Hepatocyte (in vitro differentiated cells): ENCODE measurements around the gene SLC35A5.
"Not testable (repeated sequence)": the region's sequence is repeated elsewhere in the genome, so short reads cannot be mapped to it uniquely, and the experiment has no call there.

ENCODE experiments used
- CTCF ChIP-seq: fragments of 200-600 bp; sonication (generic); IDR thresholded peaks from 2 replicates; pipeline ENCODE4 v1.5.1; 2016; ENCODE audit warnings: antibody characterized with exemption, mild to moderate bottlenecking; ENCODE audit not compliant: poor library complexity
- EZH2phosphoT487 ChIP-seq: fragments of 200-600 bp; sonication (generic); IDR thresholded peaks from one replicate; pipeline ENCODE4 v1.6.1; 2018; ENCODE audit warnings: antibody characterized with exemption, mild to moderate bottlenecking, low read depth, moderate library complexity; ENCODE audit not compliant: unreplicated experiment, severe bottlenecking

DNA sequence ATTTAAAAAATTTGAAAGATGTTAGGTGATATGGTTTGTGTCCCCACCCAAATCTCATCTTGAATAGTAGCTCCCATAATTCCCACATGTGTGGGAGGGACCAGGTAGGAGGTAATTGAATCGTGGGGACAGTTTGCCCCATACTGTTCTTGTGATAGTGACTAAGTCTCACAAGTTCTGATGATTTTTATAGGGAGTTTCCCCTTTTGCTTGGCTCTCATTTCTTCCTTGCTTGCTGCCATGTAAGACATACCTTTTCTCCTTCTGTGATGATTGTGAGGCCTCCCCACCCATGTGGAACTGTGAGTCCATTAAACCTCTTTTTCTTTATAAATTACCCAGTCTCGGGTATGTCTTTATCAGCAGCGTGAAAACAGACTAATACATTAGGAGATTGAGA, 42.9 kb upstream of the SLC35A5 start:
- not testable (repeated sequence) for TF ChIP-seq CTCF, EZH2phosphoT487
